Left ventricle myocardium inferior (tissue), 1 donor: ENCODE results near the gene TNFAIP3. TPM values are rescaled to one million over a fixed set of nuclear protein-coding genes. Genes with fewer than 3 reads are reported as not detected.

Experiments
- DNase-seq: peaks from one replicate; pipeline ENCODE4 v3.0.0-alpha.2; 2020
- H3K27ac ChIP-seq: fragments of 200-600 bp; replicated peaks from 2 replicates; pipeline ENCODE4 v1.8.0; 2021
- H3K27me3 ChIP-seq: fragments of 200-600 bp; 2 replicates; pipeline ENCODE4 v1.8.0; 2021; ENCODE audit warnings: low read depth
- H3K36me3 ChIP-seq: fragments of 200-600 bp; 2 replicates; pipeline ENCODE4 v1.8.0; 2021
- H3K4me1 ChIP-seq: fragments of 200-600 bp; 2 replicates; pipeline ENCODE4 v1.8.0; 2021
- H3K4me3 ChIP-seq: fragments of 200-600 bp; 2 replicates; pipeline ENCODE4 v1.8.0; 2021; ENCODE audit warnings: mild to moderate bottlenecking, moderate library complexity
- H3K9me3 ChIP-seq: fragments of 200-600 bp; replicated peaks from 2 replicates; pipeline ENCODE4 v1.8.0; 2021
- intact Hi-C: fragments of 100-400 bp; cut with micrococcal nuclease; formaldehyde crosslinking; loops from one replicate; pipeline ENCODE4 v1.11.0; 2022
- total RNA-seq: library from RNA; stranded (reverse); fragmentation: NEBNext Ultra II Directional; extraction: Animal tissue kit (Norgen Biotek cat#: 25700); gene quantifications from one replicate; pipeline ENCODE4 v1.2.1, GENCODE V29; 2021
- TF ChIP-seq, protein P1 (sequence below): fragments of 200-600 bp; IDR thresholded peaks from 2 replicates; pipeline ENCODE4 v1.8.0; 2021; ENCODE audit warnings: antibody characterized with exemption, mild to moderate bottlenecking, borderline replicate concordance
- donor health status: DM: no; HTN: yes; CAD: no; lungs with severe emphysema.

Gene TNFAIP3
- total RNA-seq, 1 donor from 2014 or later: 7.0 TPM

DNA sequence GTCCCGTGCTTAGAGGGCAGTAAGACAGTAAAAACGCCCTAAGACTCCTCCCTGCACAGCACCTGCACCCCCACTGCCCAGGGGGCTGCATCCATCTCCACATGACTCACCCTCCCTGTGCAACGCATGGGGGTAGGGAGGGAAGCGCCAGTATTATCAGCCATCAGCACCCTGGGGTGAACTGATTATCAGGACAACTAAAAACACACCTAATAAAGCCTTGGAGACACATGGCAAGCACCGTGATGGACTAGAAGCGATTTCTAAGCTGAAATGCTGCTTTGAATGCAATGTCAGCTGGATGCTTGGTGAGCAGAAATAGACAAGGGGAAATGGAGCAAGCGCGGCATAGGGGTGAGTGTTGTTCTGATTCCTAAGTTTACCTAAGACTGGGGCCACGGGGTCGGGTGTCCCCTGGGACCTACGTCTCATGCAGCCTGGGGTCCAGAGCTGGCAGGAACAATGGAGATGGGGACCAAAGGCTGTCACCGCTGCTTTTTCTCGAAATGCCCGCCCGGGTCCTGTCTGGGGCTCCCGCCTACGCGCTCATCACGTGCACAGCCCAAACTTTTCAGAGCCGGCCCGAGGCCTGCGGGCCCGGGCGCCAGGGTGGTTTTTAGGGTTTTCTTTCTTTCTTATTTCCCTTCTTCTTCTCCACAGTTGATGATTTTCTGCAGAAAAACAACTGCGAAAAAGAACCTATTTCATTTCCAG lies 702 bp upstream of the TNFAIP3 start:
- TF ChIP-seq, protein P1, sequence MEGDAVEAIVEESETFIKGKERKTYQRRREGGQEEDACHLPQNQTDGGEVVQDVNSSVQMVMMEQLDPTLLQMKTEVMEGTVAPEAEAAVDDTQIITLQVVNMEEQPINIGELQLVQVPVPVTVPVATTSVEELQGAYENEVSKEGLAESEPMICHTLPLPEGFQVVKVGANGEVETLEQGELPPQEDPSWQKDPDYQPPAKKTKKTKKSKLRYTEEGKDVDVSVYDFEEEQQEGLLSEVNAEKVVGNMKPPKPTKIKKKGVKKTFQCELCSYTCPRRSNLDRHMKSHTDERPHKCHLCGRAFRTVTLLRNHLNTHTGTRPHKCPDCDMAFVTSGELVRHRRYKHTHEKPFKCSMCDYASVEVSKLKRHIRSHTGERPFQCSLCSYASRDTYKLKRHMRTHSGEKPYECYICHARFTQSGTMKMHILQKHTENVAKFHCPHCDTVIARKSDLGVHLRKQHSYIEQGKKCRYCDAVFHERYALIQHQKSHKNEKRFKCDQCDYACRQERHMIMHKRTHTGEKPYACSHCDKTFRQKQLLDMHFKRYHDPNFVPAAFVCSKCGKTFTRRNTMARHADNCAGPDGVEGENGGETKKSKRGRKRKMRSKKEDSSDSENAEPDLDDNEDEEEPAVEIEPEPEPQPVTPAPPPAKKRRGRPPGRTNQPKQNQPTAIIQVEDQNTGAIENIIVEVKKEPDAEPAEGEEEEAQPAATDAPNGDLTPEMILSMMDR: no peak
- H3K36me3 ChIP-seq: peaks cover 2% of the 10 kb centered on the region
- peak overlapping the region; percentile 100 for H3K4me3 ChIP-seq
- DNase-seq: no peak
- H3K4me1 ChIP-seq: peaks cover 52% of the 10 kb centered on the region
- peak overlapping the region; percentile 93 for H3K27ac ChIP-seq
- intact Hi-C loops: loop anchor here (10.0 kb wide), 1 partner anchor 62 kb away; no protein-coding TSS in a partner anchor
- no peaks in the 10 kb centered on the region for H3K27me3 ChIP-seq
- no peaks in the 10 kb centered on the region for H3K9me3 ChIP-seq

DNA sequence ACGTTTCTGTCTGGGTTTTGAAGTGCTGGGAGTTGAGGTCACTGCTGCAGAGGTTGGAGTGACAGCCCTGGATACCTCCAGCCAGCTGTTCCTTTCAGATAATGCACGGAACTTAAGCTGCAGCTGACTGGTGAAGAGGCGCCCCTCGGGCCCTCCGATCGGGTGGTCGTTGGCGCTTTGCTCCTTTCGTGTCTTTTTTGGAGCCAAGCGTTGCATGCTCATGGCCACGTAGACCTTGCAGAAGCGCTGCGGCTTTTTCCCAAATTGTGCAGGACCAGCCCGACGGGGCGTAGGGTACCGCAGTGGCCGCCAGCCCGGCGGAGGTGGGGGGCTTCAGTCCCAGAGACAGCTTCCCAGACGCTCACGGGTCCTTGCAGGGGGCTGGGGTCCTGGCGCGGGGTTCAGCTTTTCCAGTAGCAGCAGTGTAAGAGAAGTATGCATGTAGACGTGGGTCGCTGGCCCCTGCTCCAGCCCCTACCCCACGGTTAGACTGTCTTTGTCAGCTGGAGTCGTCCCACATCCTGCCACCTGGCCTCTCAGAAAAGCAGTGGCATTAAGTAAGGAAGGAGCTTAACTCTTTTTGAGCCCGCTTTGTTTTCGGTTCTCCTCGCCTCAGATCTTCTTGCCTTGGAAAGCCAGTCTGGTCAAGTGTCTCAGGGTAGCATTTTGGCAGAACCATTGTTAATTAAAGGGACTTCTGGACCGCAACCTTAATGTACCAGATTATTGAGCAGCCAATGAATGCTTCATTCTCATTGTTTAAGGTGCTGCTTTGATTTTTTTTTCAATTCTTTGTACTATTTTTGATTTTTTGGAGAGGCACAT lies 838 bp downstream of the TNFAIP3 start:
- no peaks in the 10 kb centered on the region for H3K9me3 ChIP-seq
- H3K4me3 ChIP-seq: peak overlapping the region; percentile 100
- DNase-seq: peak; percentile 18
- TF ChIP-seq, protein P1: no peak
- no peaks in the 10 kb centered on the region for H3K27me3 ChIP-seq
- H3K27ac ChIP-seq: peak overlapping the region; percentile 93
- H3K4me1 ChIP-seq: peaks cover 68% of the 10 kb centered on the region
- H3K36me3 ChIP-seq: peaks cover 10% of the 10 kb centered on the region
- intact Hi-C loops: loop anchor here (10.0 kb wide), 1 partner anchor 63 kb away; no protein-coding TSS in a partner anchor

DNA sequence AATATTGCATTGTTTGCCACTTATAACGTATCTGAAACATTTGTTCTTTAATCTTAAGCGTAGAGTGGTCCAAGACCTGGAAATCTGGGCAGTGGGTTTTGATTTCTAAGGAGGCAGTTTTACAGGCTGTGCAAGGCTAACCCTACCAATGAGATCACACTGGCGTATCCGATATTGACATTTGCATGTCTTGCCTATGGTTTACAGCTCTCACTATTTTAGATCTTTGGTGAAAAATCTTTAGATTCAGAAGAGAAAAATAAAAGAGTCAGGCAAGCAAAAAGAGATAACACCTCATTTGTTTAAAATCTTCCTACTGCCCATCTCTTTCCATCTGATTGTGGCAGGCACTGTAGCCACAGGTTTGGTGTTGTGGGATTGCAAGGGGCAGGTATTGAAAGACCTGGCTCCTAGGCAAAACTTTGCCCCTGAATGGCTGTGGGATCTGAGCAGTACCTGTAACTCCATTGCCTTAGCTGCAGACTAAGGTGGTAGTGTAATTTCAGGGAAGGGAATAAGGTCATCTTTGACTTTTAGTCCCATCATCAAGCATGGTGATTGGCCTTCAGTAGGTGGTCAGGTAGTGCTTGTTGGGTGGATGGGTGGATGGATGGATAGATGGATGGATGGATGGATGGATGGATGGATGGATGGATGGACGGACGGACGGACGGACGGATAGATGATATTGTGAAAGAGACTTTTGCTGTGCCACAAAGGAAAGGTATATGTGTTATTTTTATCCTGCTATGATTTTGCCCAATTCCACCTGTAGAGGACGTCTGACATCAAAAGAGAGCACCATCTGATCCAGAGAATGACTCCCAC lies 1.9 kb downstream of the TNFAIP3 start:
- peak overlapping the region; percentile 100 for H3K4me3 ChIP-seq
- peaks cover 77% of the 10 kb centered on the region for H3K4me1 ChIP-seq
- peak overlapping the region; percentile 93 for H3K27ac ChIP-seq
- H3K36me3 ChIP-seq: peaks cover 10% of the 10 kb centered on the region
- no peak for DNase-seq
- TF ChIP-seq, protein P1: no peak
- no peaks in the 10 kb centered on the region for H3K9me3 ChIP-seq
- intact Hi-C loops: loop anchor here (10.0 kb wide), 1 partner anchor 64 kb away; no protein-coding TSS in a partner anchor
- no peaks in the 10 kb centered on the region for H3K27me3 ChIP-seq

DNA sequence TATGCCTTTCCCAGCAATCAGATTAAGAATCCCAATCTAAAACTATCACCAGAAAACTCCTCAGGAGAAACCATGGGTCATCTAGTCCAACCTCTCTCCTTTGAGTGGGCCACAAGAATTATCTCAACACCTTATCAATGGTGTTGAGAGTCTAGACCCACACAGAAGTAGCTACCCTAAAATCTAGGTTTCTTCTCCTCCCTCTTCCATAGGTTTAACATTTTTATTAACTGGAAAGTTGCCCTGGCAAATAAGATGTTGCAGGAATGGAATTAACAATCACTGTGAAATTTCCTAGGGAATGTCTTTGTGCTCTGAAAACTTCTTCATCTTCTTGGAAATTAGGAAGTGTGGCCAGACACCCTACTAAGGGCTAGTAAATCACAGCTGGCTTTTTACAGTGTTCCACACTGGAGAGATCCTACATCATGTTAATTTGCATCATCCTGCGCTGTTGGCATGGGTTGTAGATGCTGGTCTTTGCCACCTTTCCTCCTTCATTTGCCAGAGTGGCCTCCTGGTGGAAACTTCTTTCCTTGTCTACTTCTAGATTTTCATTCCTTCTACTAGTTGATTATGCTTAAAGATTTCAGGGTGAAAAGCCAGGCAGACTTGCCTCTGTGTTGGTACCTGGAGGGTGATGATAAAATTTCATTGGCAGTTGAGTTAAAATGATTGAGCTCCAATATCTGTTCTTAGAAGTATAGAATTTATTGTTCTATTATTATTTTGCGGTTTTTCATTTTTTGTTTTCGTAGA lies 2.7 kb downstream of the TNFAIP3 start:
- Histone ChIP-seq H3K27ac (no peak overlapping the region), H3K4me1 (peaks cover 84% of the 10 kb centered on the region), H3K36me3 (peaks cover 11% of the 10 kb centered on the region), H3K27me3 (no peaks in the 10 kb centered on the region), H3K4me3 (peak overlapping the region; percentile 100), H3K9me3 (no peaks in the 10 kb centered on the region)
- intact Hi-C loops: loop anchor here (10.0 kb wide), 1 partner anchor 65 kb away; no protein-coding TSS in a partner anchor
- TF ChIP-seq, protein P1: no peak
- DNase-seq: no peak
